Gastrocnemius medialis (tissue), 4 donors: ENCODE measurements around the gene NCS1.

Experiments used
- CTCF ChIP-seq, 5 experiments: fragments of 450-650 bp in 3 of 5; fragments of 200-600 bp in 2 of 5; sonication (generic) in 2 of 5; IDR thresholded peaks in 4 of 5; conservative IDR thresholded peaks in 1 of 5; 1 replicate in 4 of 5; 2 replicates in 1 of 5; pipeline ENCODE4 v1.5.1; 2016 to 2019; ENCODE audit warnings: antibody characterized with exemption in 5 of 5, mild to moderate bottlenecking in 3 of 5, moderate library complexity in 3 of 5
- POLR2A ChIP-seq, 2 donors: fragments of 450-650 bp; IDR thresholded peaks; one replicate each; pipeline ENCODE4 v1.6.1; 2017; ENCODE audit warnings: antibody characterized with exemption in 2 of 2, mild to moderate bottlenecking in 2 of 2, moderate library complexity in 2 of 2

GRCh38 chr9:130209422-130209821, 37.2 kb downstream of the NCS1 start:
- TF ChIP-seq CTCF (IDR thresholded peaks at IDR 0.05 in 4 of 5, conservative IDR thresholded peaks at IDR 0.05 in 1 of 5) = no peak
- TF ChIP-seq POLR2A (IDR thresholded peaks at IDR 0.05) = no peak
